Measurements from ENCODE around the gene RDH11.

The RDH11 gene

DNA sequence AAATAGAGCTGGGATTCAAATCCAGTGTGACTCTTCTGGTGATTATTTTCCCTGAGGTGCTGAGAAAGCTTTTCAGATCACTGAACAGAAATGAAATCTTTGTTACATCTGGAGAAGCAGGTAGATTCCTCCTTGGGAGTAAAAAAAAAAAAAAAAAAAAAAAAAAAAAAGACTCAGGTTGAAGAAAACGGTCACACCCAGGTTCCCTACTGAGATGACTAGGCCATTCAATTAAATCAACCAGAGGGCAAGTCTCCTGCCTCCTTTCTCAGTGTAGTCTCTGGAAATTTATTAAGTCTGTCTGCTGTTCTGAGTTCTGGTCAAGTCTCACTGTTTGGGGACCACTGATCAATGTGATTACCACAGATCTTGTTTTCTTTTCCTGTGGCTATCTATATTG, 51.9 kb downstream of the RDH11 start:
- H3K4me3 ChIP-seq (replicated peaks; ENCODE audit: insufficient read depth, low read length) = no peak overlapping the region
- no peak overlapping the region for H3K27ac ChIP-seq (replicated peaks)
- DNase-seq (ENCODE audit: low read depth in 1 of 2, low spot score in 1 of 2) = no peak
- no peaks in the 10 kb centered on the region for H3K27me3 ChIP-seq (ENCODE audit: insufficient read depth, poor library complexity, severe bottlenecking)
- TF ChIP-seq GABPA (IDR thresholded peaks at IDR 0.05; ENCODE audit: low read depth) = no peak

DNA sequence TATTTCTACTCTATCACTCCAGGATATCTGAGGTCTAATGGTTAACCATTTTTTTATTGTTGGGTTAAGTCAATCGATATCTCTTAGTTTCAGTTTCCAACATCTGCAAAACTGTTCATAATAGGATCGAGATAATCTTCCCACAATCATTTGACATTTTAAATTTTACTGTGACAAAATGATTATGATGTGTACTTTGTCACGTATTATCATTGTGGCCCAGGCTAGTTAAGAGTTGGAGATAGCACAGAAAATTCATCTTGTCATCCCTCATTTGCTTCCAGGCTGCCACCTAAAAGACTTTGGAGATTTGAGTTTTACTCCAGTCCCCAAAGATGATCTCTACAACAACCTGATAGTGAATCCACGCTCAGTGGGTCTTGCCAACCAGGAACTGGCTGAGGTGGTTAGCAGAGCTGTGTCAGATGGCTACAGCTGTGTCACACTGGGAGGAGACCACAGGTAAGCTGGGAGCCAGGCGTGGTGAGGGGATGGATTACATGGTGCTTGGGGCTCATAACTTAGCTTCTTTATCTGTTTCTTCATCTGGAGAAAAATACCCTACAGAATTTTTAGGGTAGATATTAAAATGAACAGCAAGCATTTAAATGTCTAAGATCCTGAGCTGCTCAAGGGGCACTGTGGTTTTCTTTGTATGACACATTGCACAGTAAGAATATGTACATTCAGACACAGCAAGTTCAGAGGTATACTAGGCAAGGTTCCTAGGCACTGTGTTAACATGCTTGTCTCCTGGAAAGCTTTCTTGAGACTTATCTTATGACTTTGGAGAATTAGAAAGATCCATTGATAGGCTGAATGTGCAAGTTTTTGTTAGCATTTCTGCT, 53.4 kb downstream of the RDH11 start:
- no peak overlapping the region for H3K4me3 ChIP-seq (replicated peaks; ENCODE audit: insufficient read depth, low read length)
- H3K27me3 ChIP-seq (ENCODE audit: insufficient read depth, poor library complexity, severe bottlenecking) = no peaks in the 10 kb centered on the region
- no peak for DNase-seq (ENCODE audit: low read depth in 1 of 2, low spot score in 1 of 2)
- no peak for TF ChIP-seq GABPA (IDR thresholded peaks at IDR 0.05; ENCODE audit: low read depth)
- no peak for TF ChIP-seq SPI1 (IDR thresholded peaks at IDR 0.05; ENCODE audit: borderline replicate concordance, low read depth)
- TF ChIP-seq, protein P1, sequence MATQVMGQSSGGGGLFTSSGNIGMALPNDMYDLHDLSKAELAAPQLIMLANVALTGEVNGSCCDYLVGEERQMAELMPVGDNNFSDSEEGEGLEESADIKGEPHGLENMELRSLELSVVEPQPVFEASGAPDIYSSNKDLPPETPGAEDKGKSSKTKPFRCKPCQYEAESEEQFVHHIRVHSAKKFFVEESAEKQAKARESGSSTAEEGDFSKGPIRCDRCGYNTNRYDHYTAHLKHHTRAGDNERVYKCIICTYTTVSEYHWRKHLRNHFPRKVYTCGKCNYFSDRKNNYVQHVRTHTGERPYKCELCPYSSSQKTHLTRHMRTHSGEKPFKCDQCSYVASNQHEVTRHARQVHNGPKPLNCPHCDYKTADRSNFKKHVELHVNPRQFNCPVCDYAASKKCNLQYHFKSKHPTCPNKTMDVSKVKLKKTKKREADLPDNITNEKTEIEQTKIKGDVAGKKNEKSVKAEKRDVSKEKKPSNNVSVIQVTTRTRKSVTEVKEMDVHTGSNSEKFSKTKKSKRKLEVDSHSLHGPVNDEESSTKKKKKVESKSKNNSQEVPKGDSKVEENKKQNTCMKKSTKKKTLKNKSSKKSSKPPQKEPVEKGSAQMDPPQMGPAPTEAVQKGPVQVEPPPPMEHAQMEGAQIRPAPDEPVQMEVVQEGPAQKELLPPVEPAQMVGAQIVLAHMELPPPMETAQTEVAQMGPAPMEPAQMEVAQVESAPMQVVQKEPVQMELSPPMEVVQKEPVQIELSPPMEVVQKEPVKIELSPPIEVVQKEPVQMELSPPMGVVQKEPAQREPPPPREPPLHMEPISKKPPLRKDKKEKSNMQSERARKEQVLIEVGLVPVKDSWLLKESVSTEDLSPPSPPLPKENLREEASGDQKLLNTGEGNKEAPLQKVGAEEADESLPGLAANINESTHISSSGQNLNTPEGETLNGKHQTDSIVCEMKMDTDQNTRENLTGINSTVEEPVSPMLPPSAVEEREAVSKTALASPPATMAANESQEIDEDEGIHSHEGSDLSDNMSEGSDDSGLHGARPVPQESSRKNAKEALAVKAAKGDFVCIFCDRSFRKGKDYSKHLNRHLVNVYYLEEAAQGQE (IDR thresholded peaks at IDR 0.05; ENCODE audit: insufficient replicate concordance, low read depth) = no peak
- no peak overlapping the region for H3K27ac ChIP-seq (replicated peaks)

DNA sequence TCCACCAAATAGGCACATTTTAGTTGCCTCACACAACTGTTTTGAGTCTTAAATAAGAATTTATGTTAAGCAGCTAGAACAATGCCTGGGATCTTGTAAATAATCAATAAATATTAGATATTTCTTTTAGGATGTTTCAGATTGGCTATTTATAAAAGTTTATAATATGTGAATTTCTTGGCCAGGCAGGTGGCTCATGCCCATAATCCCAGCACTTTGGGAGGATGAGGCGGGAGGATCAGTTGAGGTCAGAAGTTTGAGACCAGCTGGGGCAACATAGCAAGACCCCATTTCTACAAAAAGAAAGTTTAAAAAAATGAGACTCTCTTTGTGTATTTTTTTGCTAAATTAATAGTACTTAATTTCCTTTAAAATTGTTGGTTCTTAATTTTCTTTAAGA, 54.1 kb downstream of the RDH11 start:
- H3K4me3 ChIP-seq (replicated peaks; ENCODE audit: insufficient read depth, low read length) = no peak overlapping the region
- TF ChIP-seq POLR2AphosphoS5 (IDR thresholded peaks at IDR 0.05; ENCODE audit: low read depth) = no peak
- TF ChIP-seq, protein P1 (IDR thresholded peaks at IDR 0.05; ENCODE audit: insufficient replicate concordance, low read depth) = no peak
- TF ChIP-seq, protein P2, sequence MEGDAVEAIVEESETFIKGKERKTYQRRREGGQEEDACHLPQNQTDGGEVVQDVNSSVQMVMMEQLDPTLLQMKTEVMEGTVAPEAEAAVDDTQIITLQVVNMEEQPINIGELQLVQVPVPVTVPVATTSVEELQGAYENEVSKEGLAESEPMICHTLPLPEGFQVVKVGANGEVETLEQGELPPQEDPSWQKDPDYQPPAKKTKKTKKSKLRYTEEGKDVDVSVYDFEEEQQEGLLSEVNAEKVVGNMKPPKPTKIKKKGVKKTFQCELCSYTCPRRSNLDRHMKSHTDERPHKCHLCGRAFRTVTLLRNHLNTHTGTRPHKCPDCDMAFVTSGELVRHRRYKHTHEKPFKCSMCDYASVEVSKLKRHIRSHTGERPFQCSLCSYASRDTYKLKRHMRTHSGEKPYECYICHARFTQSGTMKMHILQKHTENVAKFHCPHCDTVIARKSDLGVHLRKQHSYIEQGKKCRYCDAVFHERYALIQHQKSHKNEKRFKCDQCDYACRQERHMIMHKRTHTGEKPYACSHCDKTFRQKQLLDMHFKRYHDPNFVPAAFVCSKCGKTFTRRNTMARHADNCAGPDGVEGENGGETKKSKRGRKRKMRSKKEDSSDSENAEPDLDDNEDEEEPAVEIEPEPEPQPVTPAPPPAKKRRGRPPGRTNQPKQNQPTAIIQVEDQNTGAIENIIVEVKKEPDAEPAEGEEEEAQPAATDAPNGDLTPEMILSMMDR (IDR thresholded peaks at IDR 0.05; ENCODE audit: insufficient read depth, low read length) = no peak

DNA sequence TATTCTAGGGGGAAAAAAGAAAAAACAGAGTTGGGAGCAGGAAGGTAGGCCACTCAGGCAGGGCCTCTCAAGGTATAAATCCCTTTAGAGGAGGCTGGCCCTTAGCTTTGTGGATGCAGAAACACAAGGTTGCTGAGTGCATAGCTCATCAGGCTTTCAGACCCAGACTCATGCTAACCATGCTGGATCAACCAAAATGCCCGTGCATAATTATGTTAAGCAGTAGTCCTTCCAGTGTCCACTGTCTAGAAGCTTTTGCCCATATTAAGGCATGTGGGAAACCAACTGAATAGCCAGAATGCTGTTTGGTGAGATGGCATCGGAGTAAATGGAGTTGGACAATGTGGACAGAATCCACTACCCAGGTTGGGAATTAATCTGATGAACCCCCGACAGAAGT, 56.9 kb downstream of the RDH11 start:
- no peak overlapping the region for H3K4me3 ChIP-seq (replicated peaks; ENCODE audit: insufficient read depth, low read length)
- H3K27ac ChIP-seq (replicated peaks) = no peak overlapping the region
- TF ChIP-seq POLR2AphosphoS5 (IDR thresholded peaks at IDR 0.05; ENCODE audit: low read depth) (no peak), SPI1 (IDR thresholded peaks at IDR 0.05; ENCODE audit: borderline replicate concordance, low read depth) (no peak), GABPA (IDR thresholded peaks at IDR 0.05; ENCODE audit: low read depth) (no peak)
- TF ChIP-seq, protein P1 (IDR thresholded peaks at IDR 0.05; ENCODE audit: insufficient replicate concordance, low read depth) = no peak
- DNase-seq (ENCODE audit: low read depth in 1 of 2, low spot score in 1 of 2) = no peak
- no peaks in the 10 kb centered on the region for H3K27me3 ChIP-seq (ENCODE audit: insufficient read depth, poor library complexity, severe bottlenecking)

More for the DNA sequence above, 54.1 kb downstream of the RDH11 start:
- Histone ChIP-seq H3K27me3 (ENCODE audit: insufficient read depth, poor library complexity, severe bottlenecking) (no peaks in the 10 kb centered on the region), H3K27ac (replicated peaks) (no peak overlapping the region)
- no peak for DNase-seq (ENCODE audit: low read depth in 1 of 2, low spot score in 1 of 2)
